Myocyte (in vitro differentiated cells): ENCODE data around the gene SH3BP4. TPM values are rescaled to one million over a fixed set of nuclear protein-coding genes. Genes with fewer than 3 reads are reported as not detected.
"Not testable (repeated sequence)": the region's sequence is repeated elsewhere in the genome, so short reads cannot be mapped to it uniquely, and the experiment has no call there.

Experiments used
- DNase-seq: peaks from one replicate; pipeline ENCODE4 v3.0.0-alpha.2; 2012; ENCODE audit warnings: low read depth
- total RNA-seq: library from RNA; depleted of rRNA; stranded (reverse); fragments of >200 nt; gene quantifications from 2 replicates; pipeline ENCODE4 v1.2.3, GENCODE V29; 2014

SH3BP4 gene
- total RNA-seq, 1 donor from 2014 or later = 20.0 TPM

GRCh38 chr2:235052514-235053354 lies 100.9 kb downstream of the SH3BP4 start:
- DNase-seq = no peak

GRCh38 chr2:235053651-235054050 lies 101.8 kb downstream of the SH3BP4 start:
- DNase-seq = no peak

- no peak for DNase-seq
These were observed 102.7 kb downstream of the SH3BP4 start for GRCh38 chr2:235054475-235054874.

GRCh38 chr2:235054919-235055318 lies 103.1 kb downstream of the SH3BP4 start:
- no peak for DNase-seq

GRCh38 chr2:235055891-235056516 lies 104.2 kb downstream of the SH3BP4 start:
- DNase-seq = peak; percentile 82

- DNase-seq = no peak
These were observed 105.0 kb downstream of the SH3BP4 start for GRCh38 chr2:235056768-235057167.

- not testable (repeated sequence) for DNase-seq
These were observed 105.8 kb downstream of the SH3BP4 start for GRCh38 chr2:235057616-235058015.

GRCh38 chr2:235059161-235059560 lies 107.3 kb downstream of the SH3BP4 start:
- no peak for DNase-seq

- DNase-seq = no peak
These were observed 109.8 kb downstream of the SH3BP4 start for GRCh38 chr2:235061656-235062055.

- peak; percentile 49 for DNase-seq
These were observed 111.7 kb downstream of the SH3BP4 start for GRCh38 chr2:235063471-235063961.

GRCh38 chr2:235064976-235065375 lies 113.2 kb downstream of the SH3BP4 start:
- no peak for DNase-seq

- no peak for DNase-seq
These were observed 114.7 kb downstream of the SH3BP4 start for GRCh38 chr2:235066490-235066889.

- DNase-seq = no peak
These were observed 115.1 kb downstream of the SH3BP4 start for GRCh38 chr2:235066895-235067294.

- no peak for DNase-seq
These were observed 116.9 kb downstream of the SH3BP4 start for GRCh38 chr2:235068701-235069100.

GRCh38 chr2:235070063-235070706 lies 118.4 kb downstream of the SH3BP4 start:
- DNase-seq = no peak

GRCh38 chr2:235073868-235074413 lies 122.1 kb downstream of the SH3BP4 start:
- DNase-seq = no peak

GRCh38 chr2:235077046-235077445 lies 125.2 kb downstream of the SH3BP4 start:
- DNase-seq = no peak

- DNase-seq = no peak
These were observed 126.4 kb downstream of the SH3BP4 start for GRCh38 chr2:235078182-235078581.

GRCh38 chr2:235078914-235079472 lies 127.2 kb downstream of the SH3BP4 start:
- DNase-seq = no peak

GRCh38 chr2:235080101-235080500 lies 128.3 kb downstream of the SH3BP4 start:
- DNase-seq = no peak

GRCh38 chr2:235082578-235083338 lies 130.9 kb downstream of the SH3BP4 start:
- DNase-seq = no peak
